CMK (cell line): ENCODE measurements around the gene TMEM8B.

Experiments
- DNase-seq: peaks from one replicate; pipeline ENCODE4 v3.0.0-alpha.2; 2010; ENCODE audit warnings: low read depth

Gene TMEM8B

DNA sequence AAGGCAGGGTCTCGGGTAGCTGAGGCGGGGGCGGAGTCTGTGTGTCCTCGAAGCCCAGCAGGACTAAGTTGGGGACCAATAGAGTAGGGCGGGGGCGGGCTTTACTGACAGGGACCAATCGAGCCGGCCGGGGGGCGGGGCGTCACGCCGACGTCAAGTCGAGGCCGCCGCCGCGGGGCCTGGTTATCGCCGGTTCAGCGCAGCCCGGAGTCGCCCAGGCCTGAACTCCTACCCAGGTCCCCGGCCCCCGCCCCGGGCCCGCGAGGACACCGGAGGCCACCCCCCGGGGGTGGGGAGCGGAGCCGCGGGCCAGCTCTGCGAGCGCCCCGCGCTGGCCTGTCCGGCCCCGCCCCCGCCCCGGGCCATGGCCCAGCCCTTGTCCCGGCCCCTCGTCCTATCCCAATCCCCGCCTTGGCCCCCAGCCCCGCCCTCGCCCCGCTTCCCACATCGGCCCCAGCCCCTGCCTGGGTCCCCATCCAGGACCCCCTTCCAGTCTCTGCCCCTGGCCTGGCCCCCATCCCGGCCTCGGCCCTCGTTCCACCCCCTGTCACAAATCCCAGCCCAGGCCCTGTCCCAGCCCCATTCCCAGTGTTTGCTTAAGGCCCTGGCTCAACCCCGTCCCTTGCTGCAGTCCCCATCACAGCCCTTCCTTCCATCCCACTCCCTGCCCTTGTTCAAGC, at the start of gene TMEM8B:
Gene TMEM8B, plus strand, starts transcription at position 145 of the 680 bp plus-strand sequence. Its CDS starts 220 bp downstream, at position 365.
- DNase-seq: peak; percentile 70

- no peak for DNase-seq
Observed at GRCh38 chr9:35781066-35781465, 48.0 kb upstream of the TMEM8B start.

DNA sequence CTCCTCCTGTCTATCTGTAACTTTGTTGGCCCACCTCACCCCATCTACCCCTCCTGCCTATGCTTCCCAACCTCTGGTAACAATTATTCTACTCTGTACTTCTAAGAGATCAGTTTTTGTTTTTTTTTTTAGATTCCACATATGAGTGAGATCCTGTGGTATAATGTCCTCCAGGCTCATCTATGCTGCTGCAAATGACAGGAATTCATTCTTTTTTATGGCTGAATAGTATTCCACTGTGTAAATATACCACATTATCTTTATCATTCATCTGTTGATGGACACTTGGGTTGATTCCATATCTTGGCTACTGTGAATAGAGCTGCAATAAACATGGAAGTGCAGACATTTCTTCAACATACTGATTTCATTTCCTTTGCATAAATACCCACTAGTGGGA, 45.6 kb upstream of the TMEM8B start:
- no peak for DNase-seq

DNA sequence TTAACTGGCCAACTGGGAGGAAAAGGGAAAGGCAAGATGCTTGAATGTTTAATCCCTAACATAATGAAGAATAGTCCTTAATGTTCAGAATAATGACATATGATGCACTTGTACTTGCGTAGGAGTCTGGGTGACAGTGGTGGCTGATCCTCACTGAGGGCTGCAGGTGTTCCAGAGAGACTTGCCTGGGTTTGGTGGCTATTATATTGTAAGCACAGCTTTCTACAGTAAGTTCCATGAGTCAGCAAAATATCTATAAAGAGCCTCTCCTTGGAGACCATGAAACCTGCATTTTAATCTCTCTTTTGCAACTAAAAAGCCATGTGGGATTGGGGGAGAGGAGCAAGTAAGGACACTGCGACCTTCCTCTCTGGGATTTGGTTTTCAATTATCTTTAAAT, 39.5 kb upstream of the TMEM8B start:
- no peak for DNase-seq

DNA sequence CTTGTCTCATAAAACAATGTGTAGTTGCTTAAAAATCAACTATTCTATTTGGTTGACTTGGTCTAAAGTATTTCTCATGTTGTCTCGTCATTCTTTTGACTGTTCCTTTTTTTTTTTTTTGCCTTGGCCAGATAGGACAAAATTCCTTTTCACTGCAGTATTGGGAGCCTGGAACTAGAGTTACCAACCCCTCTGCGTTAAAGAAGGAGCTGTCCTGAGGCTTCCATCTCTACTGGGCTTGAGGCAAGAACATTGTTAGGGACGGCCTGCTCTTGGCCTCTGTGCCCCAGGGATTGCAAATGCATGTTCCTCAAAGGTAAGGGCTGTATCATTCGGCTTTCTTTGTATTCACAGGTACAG, 39.0 kb upstream of the TMEM8B start:
- DNase-seq: no peak

DNA sequence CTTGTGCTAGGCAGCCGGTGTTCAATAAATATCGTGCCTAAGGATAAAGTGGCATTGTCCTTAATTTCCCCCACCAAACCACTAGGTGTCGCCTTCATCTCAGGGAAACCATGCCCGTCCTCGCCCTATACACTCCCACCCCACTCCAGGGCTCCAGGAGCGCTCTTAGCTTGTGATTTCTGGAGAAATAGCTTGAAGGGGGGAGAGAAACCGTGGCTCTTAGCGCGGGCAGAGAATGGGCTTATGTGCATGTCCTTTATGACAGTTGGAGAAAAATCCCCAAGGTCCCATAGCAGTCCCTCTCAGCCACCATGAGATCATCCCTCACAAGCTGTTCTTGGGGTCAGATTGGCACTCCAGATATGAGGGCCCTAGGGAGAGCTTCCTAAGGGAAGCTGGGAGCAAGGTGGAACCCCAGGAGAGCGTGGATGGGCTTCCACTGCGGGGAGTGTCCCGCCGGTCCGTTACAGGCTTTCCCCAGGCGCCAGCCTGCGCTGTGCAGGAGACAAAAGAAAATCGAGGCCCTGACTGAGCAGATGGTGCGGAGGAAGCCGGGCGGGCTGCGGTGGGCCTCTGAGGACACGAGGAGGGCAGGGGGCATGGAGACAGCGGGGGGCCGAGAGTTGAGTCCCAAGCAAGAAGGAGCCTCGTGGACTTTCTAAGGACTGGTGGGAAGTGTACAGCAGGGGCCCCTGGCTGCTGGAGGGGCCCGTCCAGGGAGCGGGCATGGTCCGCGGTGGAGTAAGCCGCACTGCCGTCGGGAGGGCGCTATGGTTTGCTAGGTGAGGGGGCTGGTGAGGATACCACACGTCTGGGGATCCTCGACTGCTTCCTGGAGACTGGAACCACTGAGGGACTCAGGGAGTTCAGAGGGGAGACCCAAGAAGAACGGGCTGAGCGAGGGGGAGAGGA, 38.4 kb upstream of the TMEM8B start:
- DNase-seq: no peak

DNA sequence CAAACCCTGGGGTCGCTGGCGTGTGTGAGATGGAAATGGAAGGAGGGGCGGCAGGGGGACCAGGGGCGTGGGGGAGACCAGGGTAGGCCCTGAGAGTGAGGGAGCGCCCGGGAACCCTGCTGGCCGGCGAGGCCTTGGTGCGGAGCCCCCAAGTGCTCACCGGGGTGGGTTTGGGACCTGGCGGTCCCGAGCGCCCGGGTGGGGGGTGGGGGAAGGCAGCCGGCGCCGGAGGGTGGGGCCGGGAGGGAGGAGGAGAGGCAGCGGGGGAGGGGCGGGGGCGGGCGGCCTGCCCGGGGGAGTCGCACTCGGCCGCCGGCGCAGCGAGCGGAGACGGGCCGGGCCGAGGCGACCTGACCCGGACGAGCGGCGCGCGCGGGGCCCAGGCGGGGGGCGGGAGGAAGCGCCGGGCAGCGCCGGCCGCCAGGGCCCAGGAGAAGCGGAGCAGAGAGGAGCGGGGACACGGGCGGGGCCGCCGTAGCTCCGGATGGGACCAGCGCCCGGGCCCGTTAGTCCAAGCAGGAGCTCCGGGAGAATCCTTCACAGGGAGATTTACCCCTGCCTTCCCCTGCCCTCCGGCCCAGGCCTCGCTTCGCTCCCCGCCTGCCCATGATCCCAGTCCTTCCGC, 37.6 kb upstream of the TMEM8B start, which contains the start of gene NPR2:
Gene NPR2, plus strand, starts transcription at position 295 of the 625 bp plus-strand sequence. CDS start 818 bp downstream, outside the sequence.
- DNase-seq: no peak

GRCh38 chr9:35792024-35792813, 36.8 kb upstream of the TMEM8B start:
- no peak for DNase-seq

DNA sequence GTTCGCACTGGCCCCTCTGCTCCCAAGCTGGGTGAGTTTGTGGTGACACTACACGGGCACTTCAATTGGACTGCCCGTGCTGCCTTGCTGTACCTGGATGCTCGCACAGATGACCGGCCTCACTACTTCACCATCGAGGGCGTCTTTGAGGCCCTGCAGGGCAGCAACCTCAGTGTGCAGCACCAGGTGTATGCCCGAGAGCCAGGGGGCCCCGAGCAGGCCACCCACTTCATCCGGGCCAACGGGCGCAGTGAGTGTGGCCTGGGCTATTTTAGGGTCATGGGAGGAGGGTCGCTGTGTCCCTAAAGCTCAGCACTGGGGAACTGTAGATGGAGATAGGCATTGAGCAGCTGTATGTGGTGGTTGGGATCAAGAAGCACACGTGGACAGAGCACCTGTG, 36.2 kb upstream of the TMEM8B start:
- DNase-seq: no peak

DNA sequence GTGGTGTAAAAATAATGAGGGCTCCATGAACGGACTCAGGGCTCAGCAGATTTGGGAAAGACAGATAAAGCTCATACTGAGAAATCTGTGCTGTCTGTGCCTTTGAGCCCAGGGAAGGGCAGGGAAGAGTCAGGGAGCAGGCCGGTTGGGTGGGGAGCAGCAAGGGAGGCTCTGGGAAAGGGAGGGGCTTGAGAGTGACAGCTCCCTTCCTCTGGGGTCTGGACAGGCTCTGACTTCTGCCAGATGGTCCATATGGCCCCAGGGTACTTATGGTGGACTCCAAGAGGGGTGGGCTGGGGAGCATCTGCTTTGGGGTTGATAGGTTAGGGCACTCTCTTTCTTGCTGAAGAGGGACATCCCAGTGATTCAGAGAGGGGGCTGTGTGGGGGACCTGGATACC, 35.6 kb upstream of the TMEM8B start:
- no peak for DNase-seq

DNA sequence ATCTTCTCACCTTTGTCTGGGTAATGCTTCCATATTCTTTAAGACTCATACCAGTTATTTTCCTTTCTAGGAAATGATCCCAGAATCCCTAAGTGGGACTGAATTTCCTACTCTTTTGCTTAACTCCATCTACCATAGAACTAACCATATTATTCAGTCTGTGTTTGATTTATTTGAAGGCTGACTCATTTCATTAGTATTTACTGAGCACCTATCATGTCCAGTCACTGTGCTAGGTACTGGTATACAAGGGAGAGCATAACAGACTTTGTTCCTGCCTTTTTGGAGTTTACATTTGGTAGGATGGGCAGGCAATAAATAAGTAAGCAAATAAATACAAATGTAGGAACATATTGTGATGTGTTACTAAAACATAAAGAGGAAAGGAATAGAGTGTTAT, 33.3 kb upstream of the TMEM8B start:
- DNase-seq: no peak

GRCh38 chr9:35797311-35798109, 31.5 kb upstream of the TMEM8B start:
- no peak for DNase-seq

GRCh38 chr9:35798658-35799374, 30.2 kb upstream of the TMEM8B start:
- DNase-seq: no peak

DNA sequence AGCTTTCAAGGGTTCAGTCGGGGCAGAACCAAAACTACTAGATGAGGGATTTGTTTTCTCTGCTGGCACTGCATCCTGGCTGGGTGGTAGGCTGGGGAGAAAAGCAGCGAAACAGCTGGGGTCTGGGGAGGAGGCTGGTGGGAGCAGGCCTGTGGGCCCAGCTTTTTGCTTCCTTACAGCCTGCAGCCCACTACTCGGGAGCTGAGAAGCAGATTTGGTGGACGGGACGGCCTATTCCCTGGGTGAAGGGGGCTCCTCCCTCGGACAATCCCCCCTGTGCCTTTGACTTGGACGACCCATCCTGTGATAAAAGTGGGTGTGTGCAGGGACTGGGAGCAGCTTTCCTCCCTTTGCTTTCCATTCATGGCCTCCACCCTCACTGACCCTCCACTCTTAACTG, 28.5 kb upstream of the TMEM8B start:
- no peak for DNase-seq

- no peak for DNase-seq
Observed at GRCh38 chr9:35801328-35802128, 27.5 kb upstream of the TMEM8B start.

- DNase-seq: no peak
Observed at GRCh38 chr9:35806101-35806500, 22.9 kb upstream of the TMEM8B start.

DNA sequence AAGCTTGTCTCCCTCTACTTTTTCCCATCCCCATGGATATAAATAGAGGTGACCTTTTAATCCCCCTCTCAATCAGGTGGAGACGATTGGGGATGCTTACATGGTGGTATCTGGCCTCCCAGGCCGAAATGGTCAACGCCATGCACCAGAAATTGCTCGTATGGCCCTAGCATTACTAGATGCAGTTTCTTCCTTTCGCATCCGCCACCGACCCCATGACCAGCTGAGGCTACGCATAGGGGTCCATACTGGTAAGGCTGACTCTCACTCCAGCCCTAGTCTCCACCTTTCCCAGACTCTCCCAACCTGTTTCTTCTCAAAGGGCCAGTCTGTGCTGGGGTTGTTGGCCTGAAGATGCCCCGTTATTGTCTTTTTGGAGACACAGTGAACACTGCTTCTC, 20.6 kb upstream of the TMEM8B start:
- no peak for DNase-seq

DNA sequence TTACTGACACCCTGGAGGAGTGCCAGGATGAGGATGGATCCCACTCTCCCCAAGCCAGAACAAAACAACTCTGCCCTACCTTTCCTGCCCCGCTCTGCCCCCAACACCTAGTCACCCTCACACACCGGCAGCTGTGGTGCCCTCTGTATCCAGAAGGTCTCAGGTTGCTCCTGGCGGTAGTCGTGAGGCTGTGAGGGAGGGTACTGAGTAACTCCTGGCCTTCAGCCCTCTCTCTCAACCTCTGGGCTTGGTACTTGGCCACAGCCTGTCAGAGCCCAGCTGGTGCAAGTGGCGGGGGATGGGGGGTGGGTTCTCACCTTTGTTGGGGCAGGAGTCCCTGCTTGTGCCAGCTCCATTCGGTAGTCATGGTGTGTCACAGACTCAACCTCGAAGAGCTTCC, 18.9 kb upstream of the TMEM8B start:
- DNase-seq: no peak

DNA sequence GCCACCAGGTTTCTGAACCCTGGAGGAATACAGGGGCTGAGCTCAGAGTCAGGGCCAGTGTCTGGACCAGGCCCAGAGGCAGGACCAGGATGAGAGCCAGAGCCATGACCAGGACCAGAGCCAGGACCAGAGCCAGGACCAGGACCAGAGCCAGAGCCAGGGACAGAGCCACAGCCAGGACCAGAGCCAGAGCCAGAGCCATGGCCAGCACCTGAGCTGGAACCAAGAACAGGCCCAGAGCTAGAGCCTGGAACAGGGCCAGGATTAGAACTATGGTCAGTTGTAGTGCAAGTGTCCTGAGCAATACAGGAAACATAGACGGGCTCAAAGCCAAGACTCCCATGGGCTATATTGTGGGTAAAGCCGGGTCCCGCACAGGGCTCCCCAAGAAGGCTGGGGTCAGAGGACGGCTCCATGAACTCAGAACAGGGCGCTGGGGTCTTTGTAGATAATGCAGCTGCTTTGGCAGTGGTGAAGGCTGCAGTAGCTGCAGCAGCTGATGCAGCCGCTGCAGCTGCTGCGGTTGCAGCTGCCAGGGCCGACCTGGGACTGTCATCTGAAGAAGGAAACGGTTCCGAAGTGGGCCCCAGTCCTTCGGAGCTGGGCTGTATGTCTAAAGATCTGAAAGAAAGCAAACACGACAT, 17.5 kb upstream of the TMEM8B start:
- DNase-seq: no peak
